HepG2 (cell line): ENCODE data around the gene CTCF. TPM values are rescaled to one million over a fixed set of nuclear protein-coding genes. Genes with fewer than 3 reads are reported as not detected.
A peak's percentile ranks its signal among the peaks of the same experiment; 100 is the strongest.

Source experiments
- ERF ChIP-seq: IDR thresholded peaks from 2 replicates; pipeline ENCODE4 v1.6.1; 2018; ENCODE audit warnings: missing biosample characterization, missing genetic modification reagents
- FUBP1 ChIP-seq: sonication (generic); formaldehyde crosslinking; IDR thresholded peaks from 2 replicates; pipeline ENCODE4 v1.5.1; 2020; ENCODE audit warnings: missing genetic modification reagents, mild to moderate bottlenecking, borderline replicate concordance
- GPBP1L1 ChIP-seq: sonication (generic); formaldehyde crosslinking; IDR thresholded peaks from 2 replicates; pipeline ENCODE4 v1.5.0; 2020; ENCODE audit warnings: mild to moderate bottlenecking, missing genetic modification reagents
- KDM3A ChIP-seq: IDR thresholded peaks from 2 replicates; pipeline ENCODE4 v1.6.1; 2018; ENCODE audit warnings: low read depth, missing compliant biosample characterization
- MTA3 ChIP-seq: sonication (generic); formaldehyde crosslinking; IDR thresholded peaks from 2 replicates; pipeline ENCODE4 v1.4.0; 2020; ENCODE audit warnings: missing genetic modification reagents
- RORA ChIP-seq: sonication (generic); formaldehyde crosslinking; IDR thresholded peaks from 2 replicates; pipeline ENCODE4 v1.5.0; 2020; ENCODE audit warnings: mild to moderate bottlenecking, missing genetic modification reagents, moderate library complexity
- SP2 ChIP-seq: sonication (generic); formaldehyde crosslinking; IDR thresholded peaks from 2 replicates; pipeline ENCODE4 v1.5.1; 2020; ENCODE audit warnings: mild to moderate bottlenecking, missing genetic modification reagents
- TAF1 ChIP-seq: sonication (generic); formaldehyde crosslinking; IDR thresholded peaks from 2 replicates; pipeline ENCODE4 v1.4.0; 2020; ENCODE audit warnings: missing genetic modification reagents
- ZBTB7B ChIP-seq: sonication (generic); formaldehyde crosslinking; IDR thresholded peaks from 2 replicates; pipeline ENCODE4 v1.4.0; 2020; ENCODE audit warnings: missing genetic modification reagents
- ZNF263 ChIP-seq: sonication (generic); formaldehyde crosslinking; IDR thresholded peaks from 2 replicates; pipeline ENCODE4 v1.4.0; 2020; ENCODE audit warnings: missing genetic modification reagents
- ZNF343 ChIP-seq: sonication (generic); formaldehyde crosslinking; IDR thresholded peaks from 2 replicates; pipeline ENCODE4 v1.4.0; 2020; ENCODE audit warnings: mild to moderate bottlenecking, missing genetic modification reagents
- ZNF451 ChIP-seq: sonication (generic); formaldehyde crosslinking; IDR thresholded peaks from 2 replicates; pipeline ENCODE4 v1.5.0; 2020; ENCODE audit warnings: mild to moderate bottlenecking, missing genetic modification reagents
- ZNF644 ChIP-seq: IDR thresholded peaks from 2 replicates; pipeline ENCODE4 v1.6.1; 2016; ENCODE audit warnings: low read depth
- polyA plus RNA-seq, 8 experiments: library from polyadenylated mRNA; depleted of rRNA in 3 of 8; stranded (reverse) in 7 of 8; unstranded in 1 of 8; fragments of >200 nt; fragmentation: Illumina TruSeq in 4 of 8; extraction: Trizol in 4 of 8; gene quantifications; 2 replicates each; pipeline versions ENCODE4 v1.2.1 to v1.2.3, GENCODE V29; 2011 to 2016; ENCODE audit warnings: low read depth in 4 of 8, missing spikeins in 1 of 8, mixed read lengths in 1 of 8; ENCODE audit not compliant: insufficient read depth in 1 of 8
- total RNA-seq, 5 experiments: library from RNA; depleted of rRNA; stranded (reverse); fragments of >200 nt; fragmentation: Illumina TruSeq; extraction: Trizol; gene quantifications; 2 replicates each; pipeline ENCODE4 v1.2.3, GENCODE V29; 2016; ENCODE audit warnings: low read depth in 1 of 5
- TF ChIP-seq, protein P1 (sequence below): sonication (generic); formaldehyde crosslinking; conservative IDR thresholded peaks from 2 replicates; pipeline ENCODE4 v1.4.0; 2020; ENCODE audit warnings: missing genetic modification reagents
- TF ChIP-seq, protein P2 (sequence below): sonication (generic); formaldehyde crosslinking; IDR thresholded peaks from 2 replicates; pipeline ENCODE4 v1.4.0; 2020; ENCODE audit warnings: missing genetic modification reagents, borderline replicate concordance
- TF ChIP-seq, protein P3 (sequence below): sonication (generic); formaldehyde crosslinking; IDR thresholded peaks from 2 replicates; pipeline ENCODE4 v1.8.1; 2022; ENCODE audit warnings: mild to moderate bottlenecking, missing genetic modification reagents
- TF ChIP-seq, protein P4 (sequence below): sonication (generic); formaldehyde crosslinking; IDR thresholded peaks from 2 replicates; pipeline ENCODE4 v1.4.0; 2020; ENCODE audit warnings: missing genetic modification reagents

Gene CTCF
- total and polyA plus RNA-seq, 2 of the 13 experiments (the other 11 are each of a cell fraction or from before 2014, with no cell fraction given): 19.5 to 37.5 TPM

- no peak for TF ChIP-seq SP2 (CRISPR knock-in tag)
- no peak for TF ChIP-seq RORA
- TF ChIP-seq GPBP1L1 (CRISPR knock-in tag): no peak
- TF ChIP-seq, protein P1, sequence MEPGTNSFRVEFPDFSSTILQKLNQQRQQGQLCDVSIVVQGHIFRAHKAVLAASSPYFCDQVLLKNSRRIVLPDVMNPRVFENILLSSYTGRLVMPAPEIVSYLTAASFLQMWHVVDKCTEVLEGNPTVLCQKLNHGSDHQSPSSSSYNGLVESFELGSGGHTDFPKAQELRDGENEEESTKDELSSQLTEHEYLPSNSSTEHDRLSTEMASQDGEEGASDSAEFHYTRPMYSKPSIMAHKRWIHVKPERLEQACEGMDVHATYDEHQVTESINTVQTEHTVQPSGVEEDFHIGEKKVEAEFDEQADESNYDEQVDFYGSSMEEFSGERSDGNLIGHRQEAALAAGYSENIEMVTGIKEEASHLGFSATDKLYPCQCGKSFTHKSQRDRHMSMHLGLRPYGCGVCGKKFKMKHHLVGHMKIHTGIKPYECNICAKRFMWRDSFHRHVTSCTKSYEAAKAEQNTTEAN (CRISPR knock-in tag): no peak
- TF ChIP-seq ZNF451 (CRISPR knock-in tag): 0 out of 2 replicates have a peak, but pooled peaks have one; percentile 12
- no peak for TF ChIP-seq KDM3A (CRISPR knock-in tag)
- TF ChIP-seq, protein P2, sequence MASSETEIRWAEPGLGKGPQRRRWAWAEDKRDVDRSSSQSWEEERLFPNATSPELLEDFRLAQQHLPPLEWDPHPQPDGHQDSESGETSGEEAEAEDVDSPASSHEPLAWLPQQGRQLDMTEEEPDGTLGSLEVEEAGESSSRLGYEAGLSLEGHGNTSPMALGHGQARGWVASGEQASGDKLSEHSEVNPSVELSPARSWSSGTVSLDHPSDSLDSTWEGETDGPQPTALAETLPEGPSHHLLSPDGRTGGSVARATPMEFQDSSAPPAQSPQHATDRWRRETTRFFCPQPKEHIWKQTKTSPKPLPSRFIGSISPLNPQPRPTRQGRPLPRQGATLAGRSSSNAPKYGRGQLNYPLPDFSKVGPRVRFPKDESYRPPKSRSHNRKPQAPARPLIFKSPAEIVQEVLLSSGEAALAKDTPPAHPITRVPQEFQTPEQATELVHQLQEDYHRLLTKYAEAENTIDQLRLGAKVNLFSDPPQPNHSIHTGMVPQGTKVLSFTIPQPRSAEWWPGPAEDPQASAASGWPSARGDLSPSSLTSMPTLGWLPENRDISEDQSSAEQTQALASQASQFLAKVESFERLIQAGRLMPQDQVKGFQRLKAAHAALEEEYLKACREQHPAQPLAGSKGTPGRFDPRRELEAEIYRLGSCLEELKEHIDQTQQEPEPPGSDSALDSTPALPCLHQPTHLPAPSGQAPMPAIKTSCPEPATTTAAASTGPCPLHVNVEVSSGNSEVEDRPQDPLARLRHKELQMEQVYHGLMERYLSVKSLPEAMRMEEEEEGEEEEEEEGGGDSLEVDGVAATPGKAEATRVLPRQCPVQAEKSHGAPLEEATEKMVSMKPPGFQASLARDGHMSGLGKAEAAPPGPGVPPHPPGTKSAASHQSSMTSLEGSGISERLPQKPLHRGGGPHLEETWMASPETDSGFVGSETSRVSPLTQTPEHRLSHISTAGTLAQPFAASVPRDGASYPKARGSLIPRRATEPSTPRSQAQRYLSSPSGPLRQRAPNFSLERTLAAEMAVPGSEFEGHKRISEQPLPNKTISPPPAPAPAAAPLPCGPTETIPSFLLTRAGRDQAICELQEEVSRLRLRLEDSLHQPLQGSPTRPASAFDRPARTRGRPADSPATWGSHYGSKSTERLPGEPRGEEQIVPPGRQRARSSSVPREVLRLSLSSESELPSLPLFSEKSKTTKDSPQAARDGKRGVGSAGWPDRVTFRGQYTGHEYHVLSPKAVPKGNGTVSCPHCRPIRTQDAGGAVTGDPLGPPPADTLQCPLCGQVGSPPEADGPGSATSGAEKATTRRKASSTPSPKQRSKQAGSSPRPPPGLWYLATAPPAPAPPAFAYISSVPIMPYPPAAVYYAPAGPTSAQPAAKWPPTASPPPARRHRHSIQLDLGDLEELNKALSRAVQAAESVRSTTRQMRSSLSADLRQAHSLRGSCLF (CRISPR knock-in tag): no peak
- no peak for TF ChIP-seq ERF (CRISPR knock-in tag)
- TF ChIP-seq MTA3 (CRISPR knock-in tag): no peak
- TF ChIP-seq ZBTB7B (CRISPR knock-in tag): no peak
- TF ChIP-seq, protein P3, sequence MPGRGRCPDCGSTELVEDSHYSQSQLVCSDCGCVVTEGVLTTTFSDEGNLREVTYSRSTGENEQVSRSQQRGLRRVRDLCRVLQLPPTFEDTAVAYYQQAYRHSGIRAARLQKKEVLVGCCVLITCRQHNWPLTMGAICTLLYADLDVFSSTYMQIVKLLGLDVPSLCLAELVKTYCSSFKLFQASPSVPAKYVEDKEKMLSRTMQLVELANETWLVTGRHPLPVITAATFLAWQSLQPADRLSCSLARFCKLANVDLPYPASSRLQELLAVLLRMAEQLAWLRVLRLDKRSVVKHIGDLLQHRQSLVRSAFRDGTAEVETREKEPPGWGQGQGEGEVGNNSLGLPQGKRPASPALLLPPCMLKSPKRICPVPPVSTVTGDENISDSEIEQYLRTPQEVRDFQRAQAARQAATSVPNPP (CRISPR knock-in tag): no peak
- TF ChIP-seq ZNF343 (CRISPR knock-in tag): no peak
- TF ChIP-seq ZNF644: no peak
- TF ChIP-seq ZNF263 (CRISPR knock-in tag): no peak
- TF ChIP-seq, protein P4, sequence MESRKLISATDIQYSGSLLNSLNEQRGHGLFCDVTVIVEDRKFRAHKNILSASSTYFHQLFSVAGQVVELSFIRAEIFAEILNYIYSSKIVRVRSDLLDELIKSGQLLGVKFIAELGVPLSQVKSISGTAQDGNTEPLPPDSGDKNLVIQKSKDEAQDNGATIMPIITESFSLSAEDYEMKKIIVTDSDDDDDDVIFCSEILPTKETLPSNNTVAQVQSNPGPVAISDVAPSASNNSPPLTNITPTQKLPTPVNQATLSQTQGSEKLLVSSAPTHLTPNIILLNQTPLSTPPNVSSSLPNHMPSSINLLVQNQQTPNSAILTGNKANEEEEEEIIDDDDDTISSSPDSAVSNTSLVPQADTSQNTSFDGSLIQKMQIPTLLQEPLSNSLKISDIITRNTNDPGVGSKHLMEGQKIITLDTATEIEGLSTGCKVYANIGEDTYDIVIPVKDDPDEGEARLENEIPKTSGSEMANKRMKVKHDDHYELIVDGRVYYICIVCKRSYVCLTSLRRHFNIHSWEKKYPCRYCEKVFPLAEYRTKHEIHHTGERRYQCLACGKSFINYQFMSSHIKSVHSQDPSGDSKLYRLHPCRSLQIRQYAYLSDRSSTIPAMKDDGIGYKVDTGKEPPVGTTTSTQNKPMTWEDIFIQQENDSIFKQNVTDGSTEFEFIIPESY (CRISPR knock-in tag): peak; percentile 52; the same call in 1 of the 2 replicates
- TF ChIP-seq FUBP1: no peak
- no peak for TF ChIP-seq TAF1 (CRISPR knock-in tag)
Observed at GRCh38 chr16:67661101-67661761, 98.9 kb downstream of the CTCF start (continued).
